HG03095 (cell line): ENCODE measurements around the gene ARSK.
A peak's percentile ranks its signal among the peaks of the same experiment; 100 is the strongest.
"Not testable (repeated sequence)": the region's sequence is repeated elsewhere in the genome, so short reads cannot be mapped to it uniquely, and the experiment has no call there.

Experiments used
- ATAC-seq: cut with Tn5 transposase; IDR thresholded peaks from one replicate; pipeline ENCODE4 v1.9.1; 2021; ENCODE audit warnings: moderate library complexity; ENCODE audit not compliant: unreplicated experiment

Gene ARSK

DNA sequence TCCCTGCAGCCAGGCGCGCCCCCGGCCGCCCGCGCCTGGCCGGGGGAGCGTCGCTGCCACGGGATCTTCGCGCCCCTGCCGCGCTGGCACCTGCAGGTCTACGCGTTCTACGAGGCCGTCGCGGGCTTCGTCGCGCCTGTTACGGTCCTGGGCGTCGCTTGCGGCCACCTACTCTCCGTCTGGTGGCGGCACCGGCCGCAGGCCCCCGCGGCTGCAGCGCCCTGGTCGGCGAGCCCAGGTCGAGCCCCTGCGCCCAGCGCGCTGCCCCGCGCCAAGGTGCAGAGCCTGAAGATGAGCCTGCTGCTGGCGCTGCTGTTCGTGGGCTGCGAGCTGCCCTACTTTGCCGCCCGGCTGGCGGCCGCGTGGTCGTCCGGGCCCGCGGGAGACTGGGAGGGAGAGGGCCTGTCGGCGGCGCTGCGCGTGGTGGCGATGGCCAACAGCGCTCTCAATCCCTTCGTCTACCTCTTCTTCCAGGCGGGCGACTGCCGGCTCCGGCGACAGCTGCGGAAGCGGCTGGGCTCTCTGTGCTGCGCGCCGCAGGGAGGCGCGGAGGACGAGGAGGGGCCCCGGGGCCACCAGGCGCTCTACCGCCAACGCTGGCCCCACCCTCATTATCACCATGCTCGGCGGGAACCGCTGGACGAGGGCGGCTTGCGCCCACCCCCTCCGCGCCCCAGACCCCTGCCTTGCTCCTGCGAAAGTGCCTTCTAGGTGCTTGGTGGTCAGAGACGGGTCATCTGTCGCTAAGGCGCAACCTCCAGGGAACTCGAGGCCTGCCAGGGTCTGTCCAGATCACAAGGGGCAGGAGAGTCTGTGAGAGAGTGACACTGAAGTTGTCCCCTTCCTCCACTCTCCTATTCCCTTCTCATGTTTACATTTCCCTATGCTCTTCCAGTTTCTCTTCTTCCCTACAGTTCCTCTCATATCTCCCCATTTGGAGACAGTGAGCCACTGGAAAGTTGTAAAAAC, 66.3 kb downstream of the ARSK start:
- ATAC-seq: peak; percentile 45

DNA sequence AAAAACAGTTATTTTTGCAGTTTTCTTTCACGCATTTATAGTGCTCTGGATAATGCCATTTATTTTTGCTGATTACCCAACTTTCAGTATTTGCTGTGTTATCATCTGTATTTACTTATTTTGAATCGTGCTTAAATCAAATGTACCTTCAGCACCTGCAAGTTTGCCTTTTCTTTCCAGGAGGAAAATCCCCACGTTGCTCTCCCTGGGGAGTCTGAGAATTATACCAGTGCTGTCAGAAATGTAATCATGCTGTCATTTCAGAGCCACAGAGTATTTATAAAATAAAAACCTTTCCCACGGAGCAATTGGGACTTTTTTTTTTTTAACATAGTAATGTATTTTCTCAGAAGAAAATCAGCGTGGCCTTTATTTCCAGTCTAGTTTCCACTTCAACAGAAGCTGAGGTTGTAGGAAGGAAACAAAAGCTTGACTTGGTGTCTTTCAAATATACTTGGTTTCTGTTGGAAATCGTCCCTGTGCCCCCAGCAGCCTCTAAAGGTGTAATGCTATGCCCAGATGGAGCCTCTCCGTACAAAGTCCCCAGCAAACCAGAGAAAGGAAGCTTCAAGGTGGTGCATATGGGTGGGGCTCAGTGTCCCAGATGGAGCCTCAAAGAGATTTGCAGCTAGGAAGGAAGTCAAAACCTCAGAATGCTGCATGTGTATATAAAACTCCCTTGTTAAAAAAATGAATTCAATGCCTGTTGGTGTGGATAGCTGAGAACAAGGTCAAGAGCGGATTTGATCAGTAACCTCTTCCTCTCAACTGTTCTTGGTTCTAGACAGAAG, 67.1 kb downstream of the ARSK start:
- no peak for ATAC-seq

DNA sequence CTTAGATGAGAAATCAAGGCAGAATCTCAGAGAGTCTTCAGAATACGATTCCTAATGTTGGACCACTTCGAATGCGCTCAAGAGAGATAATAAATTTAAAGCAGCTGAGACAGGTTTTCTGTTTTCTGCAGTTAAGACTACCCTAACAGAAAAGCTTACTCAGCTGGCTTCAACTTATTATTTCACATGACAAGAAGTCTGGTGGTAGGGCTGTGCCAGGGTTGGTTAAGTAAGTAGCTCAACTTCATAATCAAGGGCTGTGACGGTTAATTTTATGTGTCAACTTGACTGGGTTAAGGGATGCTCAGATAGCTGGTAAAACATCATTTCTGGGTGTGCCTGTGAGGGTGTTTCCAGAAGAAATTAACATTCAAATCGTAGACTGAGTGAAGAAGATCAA, 68.8 kb downstream of the ARSK start:
- ATAC-seq: no peak

DNA sequence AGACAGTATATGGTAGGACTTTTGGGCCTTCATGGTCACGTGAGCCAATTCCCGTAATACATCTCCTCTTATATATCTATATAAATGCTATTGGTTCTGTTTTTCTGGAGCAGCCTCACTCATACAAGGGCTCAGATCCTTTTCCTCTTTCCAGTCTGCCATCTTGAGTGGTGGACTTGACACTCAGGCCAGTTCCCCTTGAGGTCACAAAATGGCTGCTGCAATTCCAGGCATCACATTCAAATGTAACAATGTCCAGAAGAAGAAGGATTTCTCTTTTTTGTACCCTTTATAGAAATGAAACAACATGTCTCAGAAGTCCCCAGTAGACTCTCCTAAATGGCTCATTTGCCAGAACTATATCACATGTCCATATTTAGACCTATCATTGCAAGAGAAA, 69.5 kb downstream of the ARSK start:
- ATAC-seq: no peak

DNA sequence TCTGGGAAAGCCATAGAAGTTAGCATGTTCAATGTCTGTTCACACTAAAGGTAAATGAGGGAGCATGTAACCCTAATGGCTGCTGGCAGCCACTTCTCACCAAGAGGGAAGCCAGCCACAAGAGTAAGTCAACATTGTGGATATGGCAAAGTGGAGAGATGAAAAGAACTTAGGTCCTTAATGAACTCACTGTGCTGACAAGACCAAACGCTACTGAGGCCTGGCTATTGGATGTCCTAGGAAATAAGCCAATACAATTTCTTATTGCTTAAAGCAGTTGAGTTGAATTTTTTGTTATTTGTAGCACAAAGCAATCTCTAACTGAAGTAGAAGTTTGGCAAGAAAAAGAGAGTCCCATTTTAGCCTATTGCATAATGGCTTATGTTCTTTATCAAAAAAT, 71.8 kb downstream of the ARSK start:
- ATAC-seq: no peak

DNA sequence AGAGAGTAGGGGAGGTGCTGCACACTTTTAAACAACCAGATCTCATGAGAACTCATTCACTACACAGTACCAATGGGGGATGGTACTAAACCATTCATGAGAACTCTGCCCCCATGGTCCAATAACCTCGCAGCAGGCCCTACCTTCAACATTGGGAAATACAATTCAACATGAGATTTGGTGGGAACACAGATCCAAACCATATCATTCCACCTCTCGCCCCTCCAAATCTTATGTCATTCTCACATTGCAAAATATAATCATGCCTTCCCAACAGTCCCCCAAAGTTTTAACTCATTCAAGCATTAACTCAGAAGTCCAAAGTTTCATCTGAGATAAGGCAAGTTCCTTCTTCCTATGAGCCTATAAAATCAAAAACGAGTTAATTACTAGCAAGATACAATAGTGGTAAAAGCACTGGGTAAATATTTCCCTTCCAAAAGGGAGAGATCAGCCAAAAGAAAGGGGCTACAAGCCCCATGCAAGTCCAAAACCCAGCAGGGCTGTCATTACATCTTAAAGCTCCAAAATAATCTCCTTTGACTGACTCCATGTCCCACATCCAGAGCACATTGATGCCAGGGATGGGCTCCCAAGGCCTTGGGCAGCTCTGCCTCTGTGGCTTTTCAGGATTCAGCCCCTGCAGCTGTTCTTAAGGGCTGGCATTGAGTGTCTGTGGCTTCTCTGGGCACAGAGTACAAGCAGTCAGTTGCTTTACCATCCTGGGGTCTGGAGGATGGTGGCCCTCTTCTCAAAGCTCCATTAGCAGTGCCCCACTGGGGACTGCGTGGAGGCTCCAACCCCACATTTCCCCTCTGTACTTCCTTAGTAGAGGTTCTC, 73.3 kb downstream of the ARSK start:
- no peak for ATAC-seq

DNA sequence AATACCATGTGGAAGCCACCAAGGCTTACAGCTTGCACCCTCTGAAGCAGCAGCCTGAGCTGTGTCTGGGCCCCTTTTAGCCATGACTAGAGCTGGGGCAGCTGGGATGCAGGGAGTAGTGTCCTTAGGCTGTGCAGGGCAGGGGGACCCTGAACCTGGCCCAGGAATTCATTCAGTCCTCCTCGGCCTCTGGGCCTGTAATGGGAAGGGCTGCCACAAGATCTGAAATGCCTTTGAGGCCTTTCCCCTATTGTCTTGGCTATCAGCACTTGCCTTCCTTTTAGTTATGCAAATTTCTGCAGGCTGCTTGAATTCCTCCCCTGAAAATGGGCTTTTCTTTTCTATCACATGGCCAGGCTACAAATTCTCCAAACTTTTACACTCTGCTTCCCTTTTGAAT, 74.0 kb downstream of the ARSK start:
- no peak for ATAC-seq

DNA sequence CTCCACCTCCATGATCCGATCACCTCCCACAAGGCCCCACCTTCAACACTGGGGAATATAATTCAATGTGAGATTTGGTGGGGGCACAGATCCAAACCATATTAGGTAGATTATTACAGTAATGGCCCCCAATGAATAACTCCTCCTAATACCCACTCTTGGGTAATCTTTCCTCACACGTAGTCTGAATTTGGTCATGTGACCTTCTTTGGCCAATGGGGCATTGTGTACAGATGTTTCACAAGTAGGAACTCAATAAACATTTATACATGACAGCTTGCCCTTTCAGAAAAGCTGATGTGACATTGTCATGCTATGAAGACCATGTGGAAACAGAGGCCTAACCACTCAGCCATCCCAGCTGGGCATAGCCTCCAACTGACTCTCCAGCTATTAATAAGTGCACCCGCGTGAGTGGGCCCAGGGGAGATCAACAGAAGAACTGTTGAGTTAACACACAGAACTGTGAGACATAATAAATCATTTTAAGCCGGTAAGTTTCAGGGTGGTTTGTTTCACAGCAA, 75.6 kb downstream of the ARSK start:
- no peak for ATAC-seq

DNA sequence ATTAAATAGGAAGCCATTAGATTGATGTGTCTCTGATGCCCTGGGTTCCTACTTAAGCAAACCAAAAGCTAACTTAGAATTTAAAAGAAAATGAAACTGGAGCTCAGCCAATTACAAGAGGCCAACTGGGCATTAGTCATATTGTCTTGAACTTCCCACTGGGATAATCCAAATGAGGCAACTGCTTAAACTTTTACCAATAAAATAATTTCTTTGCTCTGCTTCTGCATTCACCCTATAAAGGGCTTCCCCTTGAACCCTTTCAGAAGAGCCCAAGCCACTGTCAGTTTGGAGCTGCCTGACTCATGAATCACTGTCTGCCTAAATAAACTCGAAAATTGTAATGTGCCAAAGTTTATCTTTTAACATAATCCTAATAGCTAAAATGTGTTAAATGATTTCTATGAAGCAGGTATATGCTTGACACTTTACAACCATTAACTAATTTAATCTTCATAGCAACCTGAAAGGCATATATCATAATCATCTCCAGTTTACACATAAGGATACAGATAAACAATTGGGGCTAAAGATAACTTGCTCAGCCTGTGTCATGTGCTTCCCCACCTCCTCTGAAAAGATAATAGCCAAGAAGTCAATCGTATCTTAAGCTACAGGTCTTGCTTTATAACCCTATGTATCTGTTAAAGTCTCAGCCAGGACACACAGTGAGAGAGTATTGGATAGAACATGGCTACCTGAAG, 76.5 kb downstream of the ARSK start:
- no peak for ATAC-seq

DNA sequence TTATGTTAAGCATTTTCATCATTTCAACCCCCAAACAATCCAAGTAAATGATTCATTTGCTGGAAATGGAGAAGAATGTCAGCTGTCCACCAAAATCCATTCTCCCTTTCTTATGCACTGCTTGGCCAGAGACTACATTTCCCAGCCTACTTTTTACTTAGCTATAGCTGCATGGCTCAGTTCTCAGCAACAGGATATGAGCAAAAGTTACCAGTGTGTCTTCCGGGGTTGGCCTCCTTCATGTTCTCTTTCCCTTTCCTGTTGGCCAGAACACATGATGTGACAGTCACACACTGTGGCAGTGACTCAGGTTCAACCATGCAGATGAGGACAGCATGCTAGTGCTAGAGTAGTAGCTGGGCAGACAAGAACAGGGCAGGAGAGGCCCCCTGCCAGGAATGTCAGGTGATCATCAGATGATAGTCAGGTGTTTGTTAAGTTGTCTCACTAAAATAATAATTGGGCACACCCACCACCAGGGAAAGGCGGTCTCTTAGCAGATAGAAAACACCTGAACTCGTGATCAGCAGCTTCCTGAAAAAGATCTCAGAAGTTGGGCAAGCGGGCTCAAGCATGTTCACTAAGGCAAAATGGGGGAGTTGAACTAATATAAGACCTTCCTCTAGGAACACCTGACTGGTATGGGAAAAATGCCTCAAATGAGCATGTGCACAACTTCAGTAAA, 77.2 kb downstream of the ARSK start:
- peak; percentile 96 for ATAC-seq

DNA sequence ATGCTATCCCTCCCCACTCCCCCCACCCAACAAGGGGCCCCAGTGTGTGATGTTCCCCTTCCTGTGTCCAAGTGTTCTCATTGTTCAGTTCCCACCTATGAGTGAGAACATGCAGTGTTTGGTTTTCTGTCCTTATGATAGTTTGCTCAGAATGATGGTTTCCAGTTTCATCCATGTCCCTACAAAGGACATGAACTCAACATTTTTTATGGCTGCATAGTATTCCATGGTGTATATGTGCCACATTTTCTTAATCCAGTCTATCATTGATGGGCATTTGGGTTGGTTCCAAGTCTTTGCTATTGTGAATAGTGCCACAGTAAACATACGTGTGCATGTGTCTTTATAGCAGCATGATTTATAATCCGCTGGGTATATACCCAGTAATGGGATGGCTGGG, 78.0 kb downstream of the ARSK start:
- not testable (repeated sequence) for ATAC-seq

DNA sequence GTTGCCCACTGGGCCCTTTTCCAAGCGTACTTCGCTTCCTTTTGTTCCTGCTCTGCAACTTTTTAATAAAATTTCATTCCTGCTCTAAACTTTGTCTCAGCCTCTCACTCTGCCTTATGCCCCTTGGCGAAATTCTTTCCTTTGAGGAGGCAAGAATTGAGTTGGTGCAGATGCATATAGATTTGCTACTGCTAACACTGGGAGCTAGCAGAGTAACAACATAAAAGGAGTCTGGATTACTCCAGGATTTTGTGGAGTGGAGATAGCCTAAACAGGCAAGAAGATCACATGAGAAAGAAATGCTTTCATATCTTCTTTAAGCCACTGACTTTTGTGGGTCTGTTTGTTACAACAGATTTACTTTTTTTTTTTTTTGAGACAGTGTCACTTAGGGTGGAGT, 78.8 kb downstream of the ARSK start:
- no peak for ATAC-seq

DNA sequence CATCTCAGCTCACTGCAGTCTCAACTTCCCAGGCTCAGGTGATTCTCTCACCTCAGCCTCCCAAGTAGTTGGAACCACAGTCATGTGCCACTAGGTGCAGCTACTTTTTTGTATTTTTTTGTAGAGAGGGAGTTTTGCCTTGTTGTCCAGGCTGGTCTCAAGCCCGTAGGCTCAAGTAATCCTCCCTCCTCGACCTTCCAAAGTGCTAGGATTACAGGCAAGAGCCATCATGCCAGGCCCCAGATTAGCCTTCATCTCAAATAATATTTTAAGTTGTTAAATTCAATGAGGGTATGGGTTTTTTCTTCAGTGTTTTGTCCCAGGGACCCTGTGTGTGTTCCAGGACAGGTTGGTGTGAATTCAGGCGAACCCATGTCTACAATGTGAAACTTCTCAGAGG, 79.2 kb downstream of the ARSK start:
- ATAC-seq: no peak

DNA sequence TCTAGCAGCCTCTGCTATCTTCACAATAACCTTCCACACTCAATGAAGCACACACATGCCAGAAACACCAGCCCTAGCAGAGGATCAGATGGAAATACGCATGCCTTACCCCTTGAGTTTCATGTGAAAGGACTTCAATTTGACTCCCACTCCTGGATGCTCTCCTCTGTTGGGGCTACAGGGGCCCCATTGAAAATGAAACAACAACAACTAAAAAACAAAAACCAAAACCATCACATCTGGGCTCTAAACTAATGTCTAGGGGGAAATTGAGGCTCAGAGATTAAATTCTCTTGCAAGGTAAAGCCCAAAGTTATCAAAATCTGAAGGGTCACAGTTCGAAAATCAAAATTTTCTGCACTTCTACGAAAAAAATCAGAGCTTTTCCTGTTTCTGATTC, 83.7 kb downstream of the ARSK start:
- no peak for ATAC-seq

DNA sequence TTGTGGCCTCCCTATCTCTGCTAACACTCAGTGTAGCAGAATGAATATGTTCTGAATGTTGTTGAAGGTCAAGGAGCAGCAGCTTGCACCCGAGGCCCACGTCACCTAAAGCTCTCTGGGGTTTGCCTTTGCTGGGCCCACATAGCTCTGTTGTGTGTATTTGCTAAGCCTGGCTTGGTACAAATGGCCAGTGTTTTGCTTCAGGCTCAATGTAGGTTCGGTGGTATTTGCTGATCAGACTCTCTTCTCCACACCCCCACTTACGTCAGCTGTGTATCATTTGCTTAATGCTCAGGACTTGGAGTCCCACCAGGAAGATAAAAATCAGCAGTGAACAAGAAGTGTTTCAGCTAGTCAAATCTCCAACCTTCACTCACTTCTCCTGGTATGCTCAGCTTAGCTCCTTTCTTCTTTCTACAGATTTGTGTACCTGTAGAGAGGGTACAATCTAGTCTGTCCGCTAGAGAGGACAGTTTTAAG, 86.9 kb downstream of the ARSK start:
- ATAC-seq: no peak

DNA sequence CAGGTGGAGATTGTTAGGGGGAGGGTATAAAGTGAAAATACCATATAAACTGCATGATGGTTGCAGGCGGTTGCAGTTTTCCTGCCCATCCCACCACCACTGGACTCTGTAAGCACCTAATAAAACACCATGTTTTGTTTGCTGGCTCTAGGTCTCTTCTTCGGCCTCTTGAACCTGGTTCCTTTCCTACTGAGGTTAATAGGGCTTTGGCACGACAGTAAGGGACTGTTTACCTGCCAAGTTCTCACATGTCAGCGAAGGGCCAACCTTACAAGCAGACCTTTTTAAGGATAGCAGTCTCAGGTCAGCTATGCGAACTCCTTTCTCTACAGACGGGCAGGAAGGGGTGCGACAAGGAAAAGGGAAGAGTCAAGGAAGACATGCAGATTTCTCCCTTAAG, 88.3 kb downstream of the ARSK start:
- no peak for ATAC-seq

DNA sequence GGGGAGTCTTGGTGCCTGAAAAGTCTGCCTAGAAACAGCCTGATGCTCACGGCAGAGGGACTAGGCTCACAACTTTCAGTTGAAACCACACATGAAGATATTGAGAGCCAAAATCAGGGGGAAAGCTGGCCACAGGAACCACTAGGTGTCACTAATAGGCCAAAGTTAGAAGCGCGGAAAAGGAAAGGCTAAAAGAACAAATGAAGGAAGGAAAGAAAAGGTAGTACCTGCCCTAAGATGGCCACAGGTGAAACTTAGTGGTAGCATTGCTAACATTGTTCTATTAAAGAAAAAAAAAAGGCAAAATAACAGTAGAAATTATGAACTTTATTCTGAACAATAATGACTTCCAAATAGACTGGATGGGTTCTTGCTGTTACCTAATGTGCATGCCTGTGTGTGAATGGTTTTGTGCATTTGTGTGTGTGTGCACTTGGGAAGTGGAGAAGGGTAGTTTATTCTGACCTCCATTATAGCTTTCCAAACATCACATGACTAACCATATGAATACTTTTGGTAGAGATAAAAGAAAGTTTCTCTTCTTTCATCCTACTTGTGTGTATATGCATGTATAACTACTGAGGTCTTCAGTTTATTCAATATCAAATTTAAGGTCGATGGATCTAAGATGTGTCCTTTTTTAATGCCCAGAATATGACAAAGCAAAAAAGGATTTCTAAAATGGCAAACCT, 89.6 kb downstream of the ARSK start:
- ATAC-seq: peak; percentile 43

DNA sequence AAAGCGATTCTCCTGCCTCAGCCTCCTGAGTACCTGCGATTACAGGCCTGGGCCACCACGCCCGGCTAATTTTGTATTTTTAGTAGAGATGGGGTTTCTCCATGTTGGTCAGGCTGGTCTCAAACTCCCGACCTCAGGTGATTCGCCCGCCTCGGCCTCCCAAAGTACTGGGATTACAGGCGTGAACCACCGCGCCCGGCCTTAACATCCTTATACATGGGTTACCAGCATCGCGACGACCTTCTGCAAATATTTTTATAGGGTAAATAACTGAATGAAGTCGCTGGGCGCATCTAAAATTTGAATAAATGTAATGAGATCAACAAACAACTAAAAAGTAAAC, 91.3 kb downstream of the ARSK start:
- ATAC-seq: not testable (repeated sequence)
